CD4-positive, alpha-beta memory T cell (primary cell): ENCODE results near the gene CALHM6. TPM values are rescaled to one million over a fixed set of nuclear protein-coding genes. Genes with fewer than 3 reads are reported as not detected.

Source experiments
- CTCF ChIA-PET: fragments of 350-600 bp; sonication (Branson Sonifier 250); formaldehyde crosslinking; loops from one replicate; lab custom pipeline; 2021; ENCODE audit warnings: inconsistent platforms; ENCODE audit not compliant: partially characterized antibody; lab: Charles Lee
- POLR2A ChIA-PET: fragments of 350-600 bp; sonication (Branson Sonifier 250); formaldehyde crosslinking; loops from one replicate; lab custom pipeline; 2021; ENCODE audit not compliant: partially characterized antibody; lab: Charles Lee
- DNase-seq, 5 donors: peaks; one replicate each; pipeline versions ENCODE4 v3.0.0 to v3.0.0-alpha.2; 2020 to 2022; ENCODE audit warnings: mixed read lengths in 1 of 5
- H3K27ac ChIP-seq: one replicate; pipeline ENCODE4 v1.7.0; 2013; ENCODE audit warnings: low read depth, low read length
- H3K27me3 ChIP-seq: 2 replicates; pipeline ENCODE4 v1.7.0; 2013; ENCODE audit warnings: mild to moderate bottlenecking, low read length, moderate library complexity; ENCODE audit not compliant: insufficient read depth
- H3K36me3 ChIP-seq: 2 replicates; pipeline ENCODE4 v1.7.0; 2013; ENCODE audit warnings: mild to moderate bottlenecking, low read length, moderate library complexity; ENCODE audit not compliant: insufficient read depth
- H3K4me1 ChIP-seq: 2 replicates; pipeline ENCODE4 v1.7.0; 2013; ENCODE audit warnings: mild to moderate bottlenecking, low read length, moderate library complexity; ENCODE audit not compliant: insufficient read depth
- H3K4me3 ChIP-seq, 2 donors: one replicate each; pipeline ENCODE4 v1.7.0; 2013; ENCODE audit warnings: low read length in 2 of 2, mild to moderate bottlenecking in 1 of 2
- H3K9me3 ChIP-seq, 2 donors: one replicate each; pipeline ENCODE4 v1.7.0; 2013; ENCODE audit warnings: low read length in 2 of 2, control low read depth in 1 of 2; ENCODE audit not compliant: control insufficient read depth in 1 of 2
- H3K27ac Mint-ChIP-seq, 7 donors: one replicate each; pipeline ENCODE4 v1.8.0; 2020 to 2021; ENCODE audit warnings: mixed read lengths in 7 of 7, mild to moderate bottlenecking in 6 of 7, inconsistent platforms in 3 of 7, moderate library complexity in 3 of 7
- H3K27me3 Mint-ChIP-seq, 2 donors: one replicate each; pipeline ENCODE4 v1.8.0; 2020 to 2021; ENCODE audit warnings: mixed read lengths in 2 of 2
- H3K36me3 Mint-ChIP-seq, 2 donors: one replicate each; pipeline ENCODE4 v1.8.0; 2020 to 2021; ENCODE audit warnings: mixed read lengths in 2 of 2, inconsistent platforms in 1 of 2, mild to moderate bottlenecking in 1 of 2
- H3K4me1 Mint-ChIP-seq, 4 donors: one replicate each; pipeline ENCODE4 v1.8.0; 2020 to 2021; ENCODE audit warnings: mixed read lengths in 4 of 4, mild to moderate bottlenecking in 1 of 4
- H3K4me3 Mint-ChIP-seq, 8 donors: one replicate each; pipeline ENCODE4 v1.8.0; 2020 to 2021; ENCODE audit warnings: mixed read lengths in 8 of 8, mild to moderate bottlenecking in 7 of 8, moderate library complexity in 6 of 8, inconsistent platforms in 3 of 8
- H3K9me3 Mint-ChIP-seq, 8 donors: one replicate each; pipeline ENCODE4 v1.8.0; 2020 to 2021; ENCODE audit warnings: mixed read lengths in 8 of 8, mild to moderate bottlenecking in 5 of 8, inconsistent platforms in 3 of 8, moderate library complexity in 1 of 8
- intact Hi-C: fragments of 100-400 bp; cut with micrococcal nuclease; formaldehyde crosslinking; loops from one replicate; pipeline ENCODE4 v1.15.1; 2023
- polyA plus RNA-seq, 2 donors: library from polyadenylated mRNA; unstranded; fragments of 300-500 nt; fragmentation: Illumina TruSeq; gene quantifications; one replicate each; pipeline ENCODE4 v1.2.3, GENCODE V29; 2021
- total RNA-seq, 2 experiments: library from RNA; stranded (reverse); gene quantifications; one replicate each; pipeline ENCODE4 v1.2.3, GENCODE V29; 2021

CALHM6 gene
- total RNA-seq: 1 to 10 TPM; 2.4 to 3.0 TPM
- 100 to 1,000 TPM in 1 of 2 donors, 10 to 100 TPM in 1; 24.4 to 116 TPM for polyA plus RNA-seq

GRCh38 chr6:116461331-116461931 lies at the start of gene CALHM6:
Gene CALHM6, plus strand, starts transcription at chr6:116461375. Its CDS starts 555 bp downstream, at chr6:116461930.
- peaks cover 12% of the 10 kb centered on the region for H3K4me1 ChIP-seq
- no peaks in the 10 kb centered on the region for H3K9me3 ChIP-seq
- Mint-ChIP-seq H3K27ac (peak within 1 kb of the TSS in 6 of 7 donors; percentile 14 to 87 (median 72)), H3K4me3 (peak within 1 kb of the TSS; percentile 72 to 87 (median 80)), H3K36me3 (no peaks in the 10 kb centered on the region), H3K9me3 (peaks cover 0 to 3% (median 0%) of the 10 kb centered on the region in 8 donors), H3K27me3 (peaks cover 10 to 17% of the 10 kb centered on the region in 2 donors), H3K4me1 (peaks cover 9 to 32% (median 28%) of the 10 kb centered on the region in 4 donors)
- no peak for DNase-seq
- H3K36me3 ChIP-seq: no peaks in the 10 kb centered on the region
- H3K4me3 ChIP-seq: peak within 1 kb of the TSS; percentile 26 to 54
- no peak within 1 kb of the TSS for H3K27ac ChIP-seq
- no peaks in the 10 kb centered on the region for H3K27me3 ChIP-seq
- intact Hi-C loops: no loop called here
- POLR2A ChIA-PET: no interaction called here
- CTCF ChIA-PET: interaction anchor here (1.0 kb wide), 1 partner anchor 174 kb away, joined by 4 read pairs; no protein-coding TSS in a partner anchor

GRCh38 chr6:116412270-116412669 lies 48.9 kb upstream of the CALHM6 start:
- DNase-seq: no peak
- intact Hi-C loops: no loop called here
- H3K9me3 ChIP-seq: no peaks in the 10 kb centered on the region
- H3K27ac ChIP-seq: no peak overlapping the region
- ChIA-PET POLR2A (no interaction called here), CTCF (no interaction called here)
- H3K4me3 Mint-ChIP-seq: no peak overlapping the region
- no peak overlapping the region for H3K27ac Mint-ChIP-seq
- H3K27me3 Mint-ChIP-seq: no peaks in the 10 kb centered on the region
- peaks cover 0 to 9% of the 10 kb centered on the region in 2 donors for H3K36me3 Mint-ChIP-seq
- H3K4me1 ChIP-seq: no peaks in the 10 kb centered on the region
- no peaks in the 10 kb centered on the region for H3K36me3 ChIP-seq
- H3K27me3 ChIP-seq: no peaks in the 10 kb centered on the region
- H3K4me3 ChIP-seq: no peak overlapping the region
- peaks cover 0 to 6% (median under 1%) of the 10 kb centered on the region in 4 donors for H3K4me1 Mint-ChIP-seq
- no peaks in the 10 kb centered on the region for H3K9me3 Mint-ChIP-seq

GRCh38 chr6:116413357-116413756 lies 47.8 kb upstream of the CALHM6 start:
- ChIA-PET CTCF (no interaction called here), POLR2A (no interaction called here)
- Mint-ChIP-seq H3K4me3 (no peak overlapping the region), H3K4me1 (peaks cover 0 to 6% (median under 1%) of the 10 kb centered on the region in 4 donors), H3K36me3 (peaks cover 0 to 9% of the 10 kb centered on the region in 2 donors), H3K9me3 (no peaks in the 10 kb centered on the region), H3K27ac (no peak overlapping the region), H3K27me3 (no peaks in the 10 kb centered on the region)
- Histone ChIP-seq H3K4me3 (no peak overlapping the region), H3K27me3 (no peaks in the 10 kb centered on the region), H3K4me1 (no peaks in the 10 kb centered on the region), H3K36me3 (no peaks in the 10 kb centered on the region), H3K27ac (no peak overlapping the region), H3K9me3 (no peaks in the 10 kb centered on the region)
- DNase-seq: no peak
- intact Hi-C loops: no loop called here

- peaks cover 0 to 9% of the 10 kb centered on the region in 2 donors for H3K36me3 Mint-ChIP-seq
- CTCF ChIA-PET: no interaction called here
- no peaks in the 10 kb centered on the region for H3K27me3 Mint-ChIP-seq
- Histone ChIP-seq H3K9me3 (no peaks in the 10 kb centered on the region), H3K36me3 (no peaks in the 10 kb centered on the region), H3K4me3 (no peak overlapping the region), H3K27me3 (no peaks in the 10 kb centered on the region), H3K4me1 (no peaks in the 10 kb centered on the region), H3K27ac (no peak overlapping the region)
- DNase-seq: no peak
- no peak overlapping the region for H3K27ac Mint-ChIP-seq
- no peaks in the 10 kb centered on the region for H3K9me3 Mint-ChIP-seq
- POLR2A ChIA-PET: no interaction called here
- H3K4me3 Mint-ChIP-seq: no peak overlapping the region
- no peaks in the 10 kb centered on the region for H3K4me1 Mint-ChIP-seq
- intact Hi-C loops: no loop called here
These were observed 43.5 kb upstream of the CALHM6 start for GRCh38 chr6:116417661-116418060.

GRCh38 chr6:116419069-116419786 lies 41.9 kb upstream of the CALHM6 start:
- no peak for DNase-seq
- POLR2A ChIA-PET: no interaction called here
- Histone ChIP-seq H3K36me3 (no peaks in the 10 kb centered on the region), H3K27ac (no peak overlapping the region), H3K27me3 (no peaks in the 10 kb centered on the region), H3K4me3 (no peak overlapping the region), H3K9me3 (no peaks in the 10 kb centered on the region), H3K4me1 (no peaks in the 10 kb centered on the region)
- H3K27ac Mint-ChIP-seq: no peak overlapping the region
- peaks cover 0 to 9% of the 10 kb centered on the region in 2 donors for H3K36me3 Mint-ChIP-seq
- H3K27me3 Mint-ChIP-seq: no peaks in the 10 kb centered on the region
- H3K9me3 Mint-ChIP-seq: no peaks in the 10 kb centered on the region
- intact Hi-C loops: no loop called here
- H3K4me1 Mint-ChIP-seq: no peaks in the 10 kb centered on the region
- CTCF ChIA-PET: no interaction called here
- no peak overlapping the region for H3K4me3 Mint-ChIP-seq

DNA sequence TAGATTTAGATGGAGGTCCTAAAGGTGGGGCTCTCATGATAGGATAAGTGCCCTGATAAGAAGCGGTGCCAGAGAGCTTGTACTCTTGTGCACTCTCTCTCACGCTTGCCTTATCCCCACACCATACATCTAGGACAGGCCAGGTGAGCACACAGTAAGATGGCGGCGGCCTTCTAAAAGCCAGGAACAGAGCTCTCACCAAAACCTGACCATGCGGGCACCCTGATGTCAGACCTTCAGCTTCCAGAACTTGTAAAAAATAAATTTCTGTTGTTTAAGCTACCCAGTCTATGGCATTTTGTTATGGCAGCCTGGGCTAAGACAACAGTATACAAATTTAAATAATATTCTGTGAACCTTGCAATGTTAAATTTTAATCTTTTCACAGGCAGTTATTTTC lies 40.8 kb upstream of the CALHM6 start:
- no peaks in the 10 kb centered on the region for H3K9me3 Mint-ChIP-seq
- no peak overlapping the region for H3K4me3 ChIP-seq
- H3K27me3 Mint-ChIP-seq: no peaks in the 10 kb centered on the region
- H3K36me3 ChIP-seq: no peaks in the 10 kb centered on the region
- POLR2A ChIA-PET: no interaction called here
- H3K36me3 Mint-ChIP-seq: peaks cover 0 to 3% of the 10 kb centered on the region in 2 donors
- no peaks in the 10 kb centered on the region for H3K4me1 Mint-ChIP-seq
- no peak overlapping the region for H3K27ac Mint-ChIP-seq
- intact Hi-C loops: no loop called here
- H3K9me3 ChIP-seq: no peaks in the 10 kb centered on the region
- H3K27me3 ChIP-seq: no peaks in the 10 kb centered on the region
- no peak overlapping the region for H3K27ac ChIP-seq
- no peaks in the 10 kb centered on the region for H3K4me1 ChIP-seq
- no peak for DNase-seq
- CTCF ChIA-PET: no interaction called here
- H3K4me3 Mint-ChIP-seq: no peak overlapping the region

GRCh38 chr6:116422238-116422637 lies 38.9 kb upstream of the CALHM6 start:
- Mint-ChIP-seq H3K4me3 (no peak overlapping the region), H3K9me3 (no peaks in the 10 kb centered on the region), H3K27me3 (no peaks in the 10 kb centered on the region), H3K27ac (no peak overlapping the region), H3K36me3 (peaks cover 0 to 8% of the 10 kb centered on the region in 2 donors), H3K4me1 (no peaks in the 10 kb centered on the region)
- CTCF ChIA-PET: no interaction called here
- Histone ChIP-seq H3K27ac (no peak overlapping the region), H3K9me3 (no peaks in the 10 kb centered on the region), H3K36me3 (no peaks in the 10 kb centered on the region), H3K4me3 (no peak overlapping the region), H3K27me3 (no peaks in the 10 kb centered on the region), H3K4me1 (no peaks in the 10 kb centered on the region)
- intact Hi-C loops: no loop called here
- POLR2A ChIA-PET: no interaction called here
- no peak for DNase-seq
